Hepatocyte (in vitro differentiated cells): ENCODE measurements around the gene TMEM255B. TPM values are rescaled to one million over a fixed set of nuclear protein-coding genes. Genes with fewer than 3 reads are reported as not detected.

Source experiments
- DNase-seq: peaks from one replicate; pipeline ENCODE4 v3.0.0-alpha.2; 2016; ENCODE audit warnings: low spot score
- H2AFZ ChIP-seq: fragments of 200-600 bp; sonication (generic); 2 replicates; pipeline ENCODE4 v1.6.0; 2016; ENCODE audit warnings: antibody characterized with exemption, mild to moderate bottlenecking
- H3K27ac ChIP-seq: fragments of 200-600 bp; sonication (generic); 2 replicates; pipeline ENCODE4 v1.5.1; 2016; ENCODE audit warnings: mild to moderate bottlenecking
- H3K27me3 ChIP-seq: fragments of 200-600 bp; sonication (generic); 2 replicates; pipeline ENCODE4 v1.6.1; 2016
- H3K36me3 ChIP-seq: fragments of 200-600 bp; sonication (generic); replicated peaks from 2 replicates; pipeline ENCODE4 v1.5.1; 2016; ENCODE audit warnings: low read depth; ENCODE audit not compliant: insufficient read depth
- H3K4me1 ChIP-seq: fragments of 200-600 bp; sonication (generic); 2 replicates; pipeline ENCODE4 v1.5.1; 2016; ENCODE audit warnings: mild to moderate bottlenecking, moderate library complexity; ENCODE audit not compliant: insufficient read depth
- H3K4me2 ChIP-seq: fragments of 200-600 bp; sonication (generic); 2 replicates; pipeline ENCODE4 v1.6.0; 2016
- H3K4me3 ChIP-seq: fragments of 200-600 bp; sonication (generic); 2 replicates; pipeline ENCODE4 v1.5.1; 2016; ENCODE audit warnings: mild to moderate bottlenecking
- H3K79me2 ChIP-seq: fragments of 200-600 bp; sonication (generic); 2 replicates; pipeline ENCODE4 v1.6.0; 2017; ENCODE audit warnings: mild to moderate bottlenecking
- H3K9me2 ChIP-seq: fragments of 200-600 bp; sonication (generic); replicated peaks from 2 replicates; pipeline ENCODE4 v1.6.0; 2017; ENCODE audit warnings: mild to moderate bottlenecking; ENCODE audit not compliant: insufficient read depth
- H3K9me3 ChIP-seq: fragments of 200-600 bp; sonication (generic); 2 replicates; pipeline ENCODE4 v1.5.1; 2016; ENCODE audit warnings: low read depth, mild to moderate bottlenecking
- H4K20me1 ChIP-seq: fragments of 200-600 bp; sonication (generic); 2 replicates; pipeline ENCODE4 v1.6.0; 2016; ENCODE audit warnings: mild to moderate bottlenecking; ENCODE audit not compliant: insufficient read depth, poor library complexity, severe bottlenecking
- EZH2 ChIP-seq: fragments of 200-600 bp; sonication (generic); IDR thresholded peaks from 2 replicates; pipeline ENCODE4 v1.6.1; 2016; ENCODE audit warnings: antibody characterized with exemption, mild to moderate bottlenecking, borderline replicate concordance
- EZH2phosphoT487 ChIP-seq: fragments of 200-600 bp; sonication (generic); IDR thresholded peaks from one replicate; pipeline ENCODE4 v1.6.1; 2018; ENCODE audit warnings: antibody characterized with exemption, mild to moderate bottlenecking, low read depth, moderate library complexity; ENCODE audit not compliant: unreplicated experiment, severe bottlenecking
- WGBS: methylation state at CpG from one replicate; pipeline ENCODE4 v1.1.6; 2016; ENCODE audit warnings: low lambda C conversion rate; ENCODE audit errors: missing lambda C conversion rate; 5-methylcytosine and 5-hydroxymethylcytosine counted together
- polyA plus RNA-seq: library from polyadenylated mRNA; unstranded; fragments of >200 nt; fragmentation: Nextera tagmentation; extraction: Ambion mirVana; gene quantifications from 2 replicates; pipeline ENCODE4 v1.2.1, GENCODE V29; 2016
- total RNA-seq: library from RNA; depleted of rRNA; stranded (reverse); fragments of >200 nt; gene quantifications from 2 replicates; pipeline ENCODE4 v1.2.3, GENCODE V29; 2014
- TF ChIP-seq, protein P1 (sequence below): fragments of 200-600 bp; sonication (generic); IDR thresholded peaks from 2 replicates; pipeline ENCODE4 v1.5.1; 2016; ENCODE audit warnings: antibody characterized with exemption, mild to moderate bottlenecking; ENCODE audit not compliant: poor library complexity

TMEM255B gene
- total and polyA plus RNA-seq, 2 experiments from 2014 or later = 0.10 to 4.0 TPM

DNA sequence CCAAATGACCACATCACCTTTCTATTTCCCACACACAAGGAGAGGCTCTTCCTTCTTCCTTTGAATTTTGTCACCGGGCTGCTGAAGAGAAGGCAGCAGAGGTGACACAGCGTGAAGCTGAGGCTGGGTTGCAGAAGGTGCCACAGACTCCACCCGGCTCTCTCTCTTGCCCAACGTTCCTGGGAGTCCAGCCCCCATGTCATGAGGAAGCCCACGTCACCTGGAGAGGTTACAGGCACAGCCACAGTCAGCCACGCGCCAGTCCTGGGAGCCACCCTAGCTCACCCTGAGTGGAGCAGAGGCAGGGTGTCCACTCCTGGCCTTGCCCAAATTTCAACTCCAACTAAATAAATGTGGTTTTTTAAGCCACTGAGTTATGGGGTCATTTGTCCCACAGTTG is 4.8 kb upstream of the TMEM255B start:
- Histone ChIP-seq H3K9me2 (no peaks in the 10 kb centered on the region), H3K27ac (no peak overlapping the region), H4K20me1 (no peaks in the 10 kb centered on the region), H3K79me2 (no peaks in the 10 kb centered on the region), H3K27me3 (peaks cover 4% of the 10 kb centered on the region), H2AFZ (no peak overlapping the region), H3K4me3 (no peak overlapping the region), H3K4me1 (peaks cover 6% of the 10 kb centered on the region), H3K4me2 (no peak overlapping the region), H3K9me3 (no peaks in the 10 kb centered on the region), H3K36me3 (no peaks in the 10 kb centered on the region)
- DNase-seq = no peak
- TF ChIP-seq, protein P1, sequence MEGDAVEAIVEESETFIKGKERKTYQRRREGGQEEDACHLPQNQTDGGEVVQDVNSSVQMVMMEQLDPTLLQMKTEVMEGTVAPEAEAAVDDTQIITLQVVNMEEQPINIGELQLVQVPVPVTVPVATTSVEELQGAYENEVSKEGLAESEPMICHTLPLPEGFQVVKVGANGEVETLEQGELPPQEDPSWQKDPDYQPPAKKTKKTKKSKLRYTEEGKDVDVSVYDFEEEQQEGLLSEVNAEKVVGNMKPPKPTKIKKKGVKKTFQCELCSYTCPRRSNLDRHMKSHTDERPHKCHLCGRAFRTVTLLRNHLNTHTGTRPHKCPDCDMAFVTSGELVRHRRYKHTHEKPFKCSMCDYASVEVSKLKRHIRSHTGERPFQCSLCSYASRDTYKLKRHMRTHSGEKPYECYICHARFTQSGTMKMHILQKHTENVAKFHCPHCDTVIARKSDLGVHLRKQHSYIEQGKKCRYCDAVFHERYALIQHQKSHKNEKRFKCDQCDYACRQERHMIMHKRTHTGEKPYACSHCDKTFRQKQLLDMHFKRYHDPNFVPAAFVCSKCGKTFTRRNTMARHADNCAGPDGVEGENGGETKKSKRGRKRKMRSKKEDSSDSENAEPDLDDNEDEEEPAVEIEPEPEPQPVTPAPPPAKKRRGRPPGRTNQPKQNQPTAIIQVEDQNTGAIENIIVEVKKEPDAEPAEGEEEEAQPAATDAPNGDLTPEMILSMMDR = no peak
- no peak for TF ChIP-seq EZH2phosphoT487
- no peak for TF ChIP-seq EZH2
- 82% methylated on average over 7 of the region's 7 CpGs for WGBS

- Histone ChIP-seq H4K20me1 (no peaks in the 10 kb centered on the region), H3K9me2 (no peaks in the 10 kb centered on the region), H3K27ac (no peak overlapping the region), H3K27me3 (peaks cover 6% of the 10 kb centered on the region), H3K36me3 (no peaks in the 10 kb centered on the region), H3K9me3 (no peaks in the 10 kb centered on the region), H2AFZ (no peak overlapping the region), H3K4me2 (no peak overlapping the region), H3K4me3 (no peak overlapping the region), H3K4me1 (peaks cover 6% of the 10 kb centered on the region), H3K79me2 (no peaks in the 10 kb centered on the region)
- no peak for DNase-seq
- WGBS = 90% methylated on average over 14 of the region's 15 CpGs
- TF ChIP-seq EZH2phosphoT487 = no peak
- TF ChIP-seq, protein P1 = no peak
- no peak for TF ChIP-seq EZH2
These were observed 4.3 kb upstream of the TMEM255B start for GRCh38 chr13:113754691-113755090.

DNA sequence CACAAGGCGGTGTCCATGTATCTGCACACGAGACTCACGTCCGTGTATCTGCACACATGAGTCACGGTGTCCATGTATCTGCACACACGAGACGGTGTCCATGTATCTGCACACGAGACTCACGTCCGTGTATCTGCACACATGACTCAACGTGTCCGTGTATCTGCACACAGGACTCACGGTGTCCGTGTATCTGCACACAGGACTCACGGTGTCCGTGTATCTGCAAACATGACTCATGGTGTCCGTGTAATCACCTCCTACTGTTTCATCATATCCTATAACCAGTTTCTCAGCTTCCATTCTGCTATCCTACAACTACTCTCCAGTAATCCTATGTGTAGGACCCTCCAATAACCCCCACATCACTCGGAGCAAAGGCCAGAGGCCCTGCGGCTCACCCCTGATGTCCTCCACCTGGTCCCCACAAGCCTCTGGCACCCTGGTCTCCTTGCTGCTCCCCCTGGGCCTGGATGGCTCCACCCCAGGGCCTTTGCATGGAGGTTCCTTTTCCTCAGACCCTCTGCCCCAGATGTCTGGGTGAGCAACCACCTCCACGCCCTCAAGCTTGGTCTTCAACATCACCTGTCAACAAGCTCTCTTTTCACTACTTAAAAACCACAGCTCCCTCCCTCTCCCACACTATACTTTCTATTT is 2.5 kb upstream of the TMEM255B start:
- no peak overlapping the region for H3K4me2 ChIP-seq
- H2AFZ ChIP-seq = no peak overlapping the region
- peaks cover 22% of the 10 kb centered on the region for H3K27me3 ChIP-seq
- DNase-seq = no peak
- H3K4me1 ChIP-seq = peaks cover 6% of the 10 kb centered on the region
- 93% methylated on average over 20 of the region's 20 CpGs for WGBS
- H3K27ac ChIP-seq = no peak overlapping the region
- H4K20me1 ChIP-seq = no peaks in the 10 kb centered on the region
- H3K36me3 ChIP-seq = no peaks in the 10 kb centered on the region
- TF ChIP-seq EZH2 (no peak), EZH2phosphoT487 (no peak)
- TF ChIP-seq, protein P1 = no peak
- no peak overlapping the region for H3K4me3 ChIP-seq
- H3K9me2 ChIP-seq = no peaks in the 10 kb centered on the region
- no peaks in the 10 kb centered on the region for H3K9me3 ChIP-seq
- H3K79me2 ChIP-seq = no peaks in the 10 kb centered on the region
